ENCODE results near the gene TRPC4. TPM values are rescaled to one million over a fixed set of nuclear protein-coding genes. Genes with fewer than 3 reads are reported as not detected.

TRPC4 gene
- total RNA-seq, 4 donors from 2014 or later: 0.20 to 2.2 (median 0.68) TPM; not detected in 1

DNA sequence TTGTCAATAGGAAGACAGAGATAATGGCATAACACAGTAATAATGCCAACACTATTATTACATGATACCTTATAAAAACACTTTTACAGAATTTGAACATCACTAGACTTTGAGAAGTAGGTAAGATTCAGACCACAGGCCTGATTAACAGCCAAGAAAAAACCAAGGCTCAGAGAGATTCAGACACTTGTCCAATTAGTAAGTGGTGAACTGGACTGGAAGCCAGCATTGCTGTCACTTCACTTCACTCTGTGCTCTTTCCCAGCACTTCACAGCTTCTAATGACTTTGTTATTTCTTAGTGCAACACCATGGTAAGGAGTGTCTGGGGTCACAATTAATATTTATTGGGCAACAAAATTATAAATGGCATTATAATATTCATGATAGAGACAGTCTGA lies 91.9 kb downstream of the TRPC4 start:
- no peaks in the 10 kb centered on the region for H3K4me1 ChIP-seq
- no peak overlapping the region for H3K4me3 ChIP-seq
- no peak overlapping the region for H3K27ac ChIP-seq
- no peaks in the 10 kb centered on the region for H3K27me3 ChIP-seq
- DNase-seq: no peak
- no peak for TF ChIP-seq EP300 (IDR thresholded peaks at IDR 0.05; ENCODE audit: low read depth)
- in situ Hi-C loops (cut with MboI; ENCODE audit: low pct_ligation_motif_present in 1 of 4, low pct_unique_long_range_greater_than_20kb in 1 of 4, low sequenced_read_pairs in 3 of 4): no loop called here
- no peaks in the 10 kb centered on the region for H3K36me3 ChIP-seq
- intact Hi-C loops (cut with DNase I; ENCODE audit: low total_unique reads): no loop called here
- no peaks in the 10 kb centered on the region for H3K9me3 ChIP-seq

DNA sequence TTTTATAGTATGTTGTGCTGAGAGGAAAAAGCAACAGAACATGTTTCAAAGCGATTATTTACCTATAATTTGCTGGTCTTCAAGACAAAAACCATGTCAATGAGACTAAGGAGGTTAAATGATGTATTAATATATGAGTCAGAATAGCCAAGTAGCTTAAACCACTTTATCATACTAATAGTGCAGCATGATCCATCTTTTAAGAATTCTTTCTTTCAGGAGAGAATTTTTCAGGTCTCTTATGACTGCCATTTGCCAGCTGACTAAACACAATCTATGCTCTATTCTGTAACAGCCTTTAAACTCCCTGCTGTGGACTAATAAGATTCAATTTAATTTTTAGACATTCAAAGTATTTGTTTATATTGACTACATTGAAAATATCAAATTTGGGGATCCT lies 93.7 kb downstream of the TRPC4 start:
- WGBS, 2 donors (ENCODE audit: low coverage in 1 of 2): 75 to 77% methylated on average over 1 of the region's 1 CpG
- intact Hi-C loops (cut with DNase I; ENCODE audit: low total_unique reads) (no loop called here), in situ Hi-C loops (cut with MboI; ENCODE audit: low pct_ligation_motif_present in 1 of 4, low pct_unique_long_range_greater_than_20kb in 1 of 4, low sequenced_read_pairs in 3 of 4) (no loop called here)
- H3K4me1 ChIP-seq: no peaks in the 10 kb centered on the region
- no peak for TF ChIP-seq POLR2A (IDR thresholded peaks at IDR 0.05)
- no peak for TF ChIP-seq EP300 (IDR thresholded peaks at IDR 0.05; ENCODE audit: low read depth)
- no peak for TF ChIP-seq CTCF (IDR thresholded peaks at IDR 0.05)
- TF ChIP-seq POLR2AphosphoS5 (IDR thresholded peaks at IDR 0.05): no peak
- no peak overlapping the region for H3K4me3 ChIP-seq
- H3K27me3 ChIP-seq: no peaks in the 10 kb centered on the region
- no peaks in the 10 kb centered on the region for H3K9me3 ChIP-seq
- H3K36me3 ChIP-seq: no peaks in the 10 kb centered on the region
- H3K27ac ChIP-seq: no peak overlapping the region
- DNase-seq: no peak

- Histone ChIP-seq H3K9me3 (no peaks in the 10 kb centered on the region), H3K36me3 (no peaks in the 10 kb centered on the region), H3K4me3 (no peak overlapping the region), H3K27ac (no peak overlapping the region), H3K4me1 (no peaks in the 10 kb centered on the region), H3K27me3 (no peaks in the 10 kb centered on the region)
- DNase-seq: no peak
- intact Hi-C loops (cut with DNase I; ENCODE audit: low total_unique reads) (loop anchor here (5.0 kb wide), 1 partner anchor 1090 kb away; no protein-coding TSS in a partner anchor), in situ Hi-C loops (cut with MboI; ENCODE audit: low pct_ligation_motif_present in 1 of 4, low pct_unique_long_range_greater_than_20kb in 1 of 4, low sequenced_read_pairs in 3 of 4) (no loop called here)
- WGBS, 2 donors (ENCODE audit: low coverage in 1 of 2): 67 to 73% methylated on average over 7 of the region's 7 CpGs
- TF ChIP-seq EP300 (IDR thresholded peaks at IDR 0.05; ENCODE audit: low read depth) (no peak), POLR2A (IDR thresholded peaks at IDR 0.05) (no peak), POLR2AphosphoS5 (IDR thresholded peaks at IDR 0.05) (no peak), CTCF (IDR thresholded peaks at IDR 0.05) (no peak)
Measured at GRCh38 chr13:37772644-37773043, 96.9 kb downstream of the TRPC4 start.

DNA sequence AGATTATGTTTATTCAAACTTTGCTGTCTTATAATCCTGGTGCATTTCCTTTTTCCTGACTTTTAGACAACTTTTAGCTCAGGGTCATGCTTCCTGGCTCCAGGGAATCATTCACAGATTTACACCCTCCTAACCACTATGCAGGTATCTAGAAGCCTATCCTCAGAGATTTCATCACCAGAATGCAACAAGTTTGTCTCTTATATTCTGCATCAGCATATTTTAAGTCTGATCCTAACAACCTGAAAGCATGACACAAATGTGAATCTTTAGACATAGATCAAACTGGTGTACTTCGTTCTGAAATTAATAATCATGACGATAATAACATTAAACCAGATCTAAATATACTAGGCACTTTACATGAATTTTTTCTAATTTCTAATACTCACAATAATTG lies 100.0 kb downstream of the TRPC4 start:
- Histone ChIP-seq H3K27me3 (no peaks in the 10 kb centered on the region), H3K27ac (no peak overlapping the region), H3K9me3 (no peaks in the 10 kb centered on the region), H3K4me3 (no peak overlapping the region), H3K4me1 (no peaks in the 10 kb centered on the region), H3K36me3 (no peaks in the 10 kb centered on the region)
- intact Hi-C loops (cut with DNase I; ENCODE audit: low total_unique reads) (no loop called here), in situ Hi-C loops (cut with MboI; ENCODE audit: low pct_ligation_motif_present in 1 of 4, low pct_unique_long_range_greater_than_20kb in 1 of 4, low sequenced_read_pairs in 3 of 4) (no loop called here)
- no peak for DNase-seq
- 86 to 88% methylated on average over 2 of the region's 2 CpGs for WGBS, 2 donors (ENCODE audit: low coverage in 1 of 2)
- TF ChIP-seq POLR2AphosphoS5 (IDR thresholded peaks at IDR 0.05): no peak
- TF ChIP-seq POLR2A (IDR thresholded peaks at IDR 0.05): no peak
- TF ChIP-seq CTCF (IDR thresholded peaks at IDR 0.05): no peak
- no peak for TF ChIP-seq EP300 (IDR thresholded peaks at IDR 0.05; ENCODE audit: low read depth)

- H3K9me3 ChIP-seq: no peaks in the 10 kb centered on the region
- intact Hi-C loops (cut with DNase I; ENCODE audit: low total_unique reads) (no loop called here), in situ Hi-C loops (cut with MboI; ENCODE audit: low pct_ligation_motif_present in 1 of 4, low pct_unique_long_range_greater_than_20kb in 1 of 4, low sequenced_read_pairs in 3 of 4) (no loop called here)
- TF ChIP-seq POLR2A (IDR thresholded peaks at IDR 0.05): no peak
- no peak for TF ChIP-seq CTCF (IDR thresholded peaks at IDR 0.05)
- TF ChIP-seq EP300 (IDR thresholded peaks at IDR 0.05; ENCODE audit: low read depth): no peak
- TF ChIP-seq POLR2AphosphoS5 (IDR thresholded peaks at IDR 0.05): no peak
- 51 to 61% methylated on average over 2 of the region's 2 CpGs for WGBS, 2 donors (ENCODE audit: low coverage in 1 of 2)
- no peak overlapping the region for H3K4me3 ChIP-seq
- DNase-seq: no peak
- no peaks in the 10 kb centered on the region for H3K4me1 ChIP-seq
- no peaks in the 10 kb centered on the region for H3K27me3 ChIP-seq
- H3K36me3 ChIP-seq: no peaks in the 10 kb centered on the region
- no peak overlapping the region for H3K27ac ChIP-seq
Measured at GRCh38 chr13:37769078-37769477, 100.5 kb downstream of the TRPC4 start.

All from transverse colon (tissue), 4 donors.